GM12878 (cell line): ENCODE measurements around the gene CNIH2. TPM values are rescaled to one million over a fixed set of nuclear protein-coding genes. Genes with fewer than 3 reads are reported as not detected.

Experiments
- BMI1 ChIP-seq: fragments of 450-650 bp; IDR thresholded peaks from 2 replicates; pipeline ENCODE4 v1.6.1; 2016; ENCODE audit warnings: mild to moderate bottlenecking, moderate library complexity, borderline replicate concordance
- CBFB ChIP-seq: IDR thresholded peaks from 2 replicates; pipeline ENCODE4 v1.6.1; 2016; ENCODE audit warnings: antibody characterized with exemption, low read depth
- CHD4 ChIP-seq: fragments of 200-600 bp; sonication (generic); IDR thresholded peaks from 2 replicates; pipeline ENCODE4 v1.6.1; 2016; ENCODE audit warnings: mild to moderate bottlenecking
- CTCF ChIP-seq, 3 experiments: IDR thresholded peaks in 2 of 3; conservative IDR thresholded peaks in 1 of 3; 2 replicates each; pipeline ENCODE4 v1.5.1; 2011; ENCODE audit warnings: low read depth in 3 of 3, low read length in 3 of 3, mild to moderate bottlenecking in 3 of 3, control low read depth in 2 of 3, moderate library complexity in 2 of 3, inconsistent platforms in 1 of 3, mixed read lengths in 1 of 3; ENCODE audit not compliant: control insufficient read depth in 2 of 3, insufficient read depth in 1 of 3; ENCODE audit errors: extremely low read depth in 1 of 3
- ESRRA ChIP-seq: IDR thresholded peaks from 2 replicates; pipeline ENCODE4 v1.6.1; 2012; ENCODE audit warnings: mild to moderate bottlenecking, low read length, improper control_type of control experiment
- GABPA ChIP-seq: IDR thresholded peaks from 2 replicates; pipeline ENCODE4 v1.6.1; 2014; ENCODE audit warnings: antibody characterized with exemption, low read depth, mild to moderate bottlenecking, inconsistent platforms
- HSF1 ChIP-seq: fragments of 150-350 bp; IDR thresholded peaks from 2 replicates; pipeline ENCODE4 v1.6.1; 2014; ENCODE audit warnings: mild to moderate bottlenecking, low read depth, low read length
- IRF5 ChIP-seq: fragments of 450-650 bp; IDR thresholded peaks from 2 replicates; pipeline ENCODE4 v1.6.1; 2017; ENCODE audit warnings: borderline replicate concordance
- MEF2A ChIP-seq: IDR thresholded peaks from 2 replicates; pipeline ENCODE4 v1.6.1; 2011; ENCODE audit warnings: low read depth, mild to moderate bottlenecking, low read length, moderate library complexity; ENCODE audit not compliant: insufficient read depth
- NFIC ChIP-seq: IDR thresholded peaks from 2 replicates; pipeline ENCODE4 v1.6.1; 2012; ENCODE audit warnings: low read depth, mild to moderate bottlenecking, inconsistent platforms, low read length, moderate library complexity
- NRF1 ChIP-seq: conservative IDR thresholded peaks from 2 replicates; pipeline ENCODE4 v1.6.1; 2011; ENCODE audit warnings: mild to moderate bottlenecking, low read depth, low read length, improper control_type of control experiment
- PAX8 ChIP-seq: fragments of 450-650 bp; IDR thresholded peaks from 2 replicates; pipeline ENCODE4 v1.6.1; 2017; ENCODE audit warnings: mild to moderate bottlenecking, moderate library complexity
- RAD51 ChIP-seq: fragments of 450-650 bp; IDR thresholded peaks from 2 replicates; pipeline ENCODE4 v1.6.1; 2016; ENCODE audit warnings: moderate library complexity, mild to moderate bottlenecking, inconsistent platforms
- RBBP5 ChIP-seq: fragments of 200-600 bp; sonication (generic); conservative IDR thresholded peaks from 2 replicates; pipeline ENCODE4 v1.6.1; 2016
- SRF ChIP-seq, 2 experiments: IDR thresholded peaks; 2 replicates each; pipeline ENCODE4 v1.6.1; 2011; ENCODE audit warnings: low read depth in 2 of 2, low read length in 2 of 2, mild to moderate bottlenecking in 1 of 2, moderate library complexity in 1 of 2
- SUPT20H ChIP-seq: IDR thresholded peaks from 2 replicates; pipeline ENCODE4 v1.6.1; 2011; ENCODE audit warnings: low read depth, mild to moderate bottlenecking, low read length, moderate library complexity, borderline replicate concordance; ENCODE audit not compliant: control insufficient read depth
- TARDBP ChIP-seq: IDR thresholded peaks from 2 replicates; pipeline ENCODE4 v1.6.1; 2016; ENCODE audit warnings: borderline replicate concordance
- TCF3 ChIP-seq: IDR thresholded peaks from 2 replicates; pipeline ENCODE4 v1.6.1; 2012; ENCODE audit warnings: low read depth, mild to moderate bottlenecking, low read length, borderline replicate concordance; ENCODE audit not compliant: insufficient read depth
- ZBTB4 ChIP-seq: fragments of 450-650 bp; formaldehyde crosslinking; IDR thresholded peaks from 2 replicates; pipeline ENCODE4 v1.4.0; 2022; ENCODE audit warnings: mild to moderate bottlenecking, moderate library complexity
- ZNF217 ChIP-seq: fragments of 450-650 bp; IDR thresholded peaks from 2 replicates; pipeline ENCODE4 v1.6.1; 2017; ENCODE audit warnings: antibody characterized with exemption, mild to moderate bottlenecking
- polyA plus RNA-seq, 11 experiments: library from polyadenylated mRNA; depleted of rRNA in 4 of 11; unstranded in 6 of 11; stranded (reverse) in 5 of 11; fragments of >200 nt; fragmentation: Nextera tagmentation in 4 of 11; fragmentation: Illumina TruSeq in 1 of 11; extraction: Ambion mirVana in 4 of 11; extraction: Trizol in 1 of 11; gene quantifications; 1 replicate in 1 of 11; 2 replicates in 10 of 11; pipeline versions ENCODE4 v1.2.1 to v1.2.3, GENCODE V29; 2011 to 2016; ENCODE audit warnings: inconsistent platforms in 2 of 11, missing spikeins in 2 of 11, low read depth in 1 of 11
- total RNA-seq, 4 experiments: library from RNA; depleted of rRNA in 3 of 4; stranded (reverse); fragments of >200 nt in 3 of 4; fragmentation: Illumina TruSeq in 1 of 4; extraction: Trizol in 1 of 4; gene quantifications; 2 replicates each; pipeline versions ENCODE4 v1.2.1 to v1.2.3, GENCODE V29; 2013 to 2021

CNIH2 gene
- total and polyA plus RNA-seq, 10 of the 15 experiments (the other 5 are each of a cell fraction or from before 2014, with no cell fraction given) = 0.07 to 1.3 (median 0.68) TPM; not detected in 2

- no peak for TF ChIP-seq BMI1
- no peak for TF ChIP-seq TCF3
- TF ChIP-seq GABPA = no peak
- TF ChIP-seq HSF1 = no peak
- TF ChIP-seq TARDBP = no peak; the same call in none of the 2 replicates
- TF ChIP-seq IRF5 = no peak
- no peak; the same call in 1 of the 2 replicates for TF ChIP-seq CBFB
- no peak for TF ChIP-seq SUPT20H
- TF ChIP-seq NFIC = no peak
- no peak for TF ChIP-seq ZNF217
- no peak for TF ChIP-seq CTCF (IDR thresholded peaks at IDR 0.05 in 2 of 3, conservative IDR thresholded peaks at IDR 0.05 in 1 of 3; ENCODE audit: control insufficient read depth in 2 of 3, extremely low read depth in 1 of 3, insufficient read depth in 1 of 3, low read depth in 3 of 3, low read length in 3 of 3)
- no peak for TF ChIP-seq SRF (IDR thresholded peaks at IDR 0.05; ENCODE audit: low read depth in 2 of 2, low read length in 2 of 2)
- no peak for TF ChIP-seq RBBP5
- no peak for TF ChIP-seq CHD4
- TF ChIP-seq PAX8 = no peak
- no peak for TF ChIP-seq ZBTB4 (CRISPR knock-in tag)
- no peak for TF ChIP-seq MEF2A
- peak; percentile 96 for TF ChIP-seq NRF1
- TF ChIP-seq ESRRA = peak; percentile 78; the same call in 1 of the 2 replicates
- TF ChIP-seq RAD51 = no peak
These were observed 9.6 kb upstream of the CNIH2 start, which contains the start of gene RAB1B (continued) for GRCh38 chr11:66268244-66268951.
